Naive B cell (primary cell): Measurements from ENCODE around the gene ELMOD2. TPM values are rescaled to one million over a fixed set of nuclear protein-coding genes. Genes with fewer than 3 reads are reported as not detected.
"Not testable (repeated sequence)": the region's sequence is repeated elsewhere in the genome, so short reads cannot be mapped to it uniquely, and the experiment has no call there.

Experiments used
- ATAC-seq, 2 donors: fragments of 150-1000 bp; cut with Tn5 transposase; 2 replicates each; pipeline ENCODE4 v1.10.0; 2021; ENCODE audit warnings: low read depth in 2 of 2, mild to moderate bottlenecking in 2 of 2, moderate library complexity in 2 of 2
- DNase-seq: peaks from one replicate; pipeline ENCODE4 v3.0.0; 2022
- H3K27ac Mint-ChIP-seq, 6 donors: one replicate each; pipeline ENCODE4 v1.8.0; 2020 to 2022; ENCODE audit warnings: mild to moderate bottlenecking in 6 of 6, mixed read lengths in 6 of 6, moderate library complexity in 5 of 6, inconsistent platforms in 2 of 6
- H3K27me3 Mint-ChIP-seq, 3 donors: one replicate each; pipeline ENCODE4 v1.8.0; 2021 to 2022; ENCODE audit warnings: mixed read lengths in 3 of 3, mild to moderate bottlenecking in 1 of 3
- H3K36me3 Mint-ChIP-seq, 2 donors: one replicate each; pipeline ENCODE4 v1.8.0; 2020 to 2022; ENCODE audit warnings: mixed read lengths in 2 of 2, inconsistent platforms in 1 of 2, mild to moderate bottlenecking in 1 of 2
- H3K4me1 Mint-ChIP-seq, 3 donors: one replicate each; pipeline ENCODE4 v1.8.0; 2020 to 2022; ENCODE audit warnings: mixed read lengths in 3 of 3, inconsistent platforms in 1 of 3, mild to moderate bottlenecking in 1 of 3, moderate library complexity in 1 of 3
- H3K4me3 Mint-ChIP-seq, 8 donors: one replicate each; pipeline ENCODE4 v1.8.0; 2020 to 2022; ENCODE audit warnings: mild to moderate bottlenecking in 8 of 8, mixed read lengths in 8 of 8, moderate library complexity in 8 of 8, inconsistent platforms in 2 of 8
- H3K9me3 Mint-ChIP-seq, 7 donors: one replicate each; pipeline ENCODE4 v1.8.0; 2020 to 2022; ENCODE audit warnings: mixed read lengths in 7 of 7, mild to moderate bottlenecking in 5 of 7, inconsistent platforms in 2 of 7, moderate library complexity in 1 of 7
- polyA plus RNA-seq, 6 donors: library from polyadenylated mRNA; unstranded; fragments of 300-500 nt; fragmentation: Illumina TruSeq; gene quantifications; one replicate each; pipeline ENCODE4 v1.2.3, GENCODE V29; 2021; ENCODE audit warnings: low read depth in 6 of 6

The ELMOD2 gene, protein sequence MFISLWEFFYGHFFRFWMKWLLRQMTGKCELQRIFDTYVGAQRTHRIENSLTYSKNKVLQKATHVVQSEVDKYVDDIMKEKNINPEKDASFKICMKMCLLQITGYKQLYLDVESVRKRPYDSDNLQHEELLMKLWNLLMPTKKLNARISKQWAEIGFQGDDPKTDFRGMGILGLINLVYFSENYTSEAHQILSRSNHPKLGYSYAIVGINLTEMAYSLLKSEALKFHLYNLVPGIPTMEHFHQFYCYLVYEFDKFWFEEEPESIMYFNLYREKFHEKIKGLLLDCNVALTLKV
- 1 to 10 TPM; 3.1 to 8.1 (median 6.7) TPM for polyA plus RNA-seq

GRCh38 chr4:140523857-140524742 lies at the start of gene ELMOD2:
ELMOD2 (plus strand) TSS chr4:140524168; CDS start chr4:140525429, 1,261 bp downstream.
- H3K27me3 Mint-ChIP-seq: peaks cover 0 to 4% (median 0%) of the 10 kb centered on the region in 3 donors
- H3K36me3 Mint-ChIP-seq: peaks cover 0 to 9% of the 10 kb centered on the region in 2 donors
- H3K4me3 Mint-ChIP-seq: peak within 1 kb of the TSS; percentile 81 to 94 (median 91)
- no peaks in the 10 kb centered on the region for H3K9me3 Mint-ChIP-seq
- peak; percentile 97 for DNase-seq
- H3K4me1 Mint-ChIP-seq: peaks cover 8 to 22% (median 17%) of the 10 kb centered on the region in 3 donors
- ATAC-seq: peak; percentile 97 to 98
- H3K27ac Mint-ChIP-seq: peak within 1 kb of the TSS; percentile 83 to 95 (median 89)

- ATAC-seq (no peak), DNase-seq (no peak)
- Mint-ChIP-seq H3K27ac (no peak overlapping the region), H3K4me1 (no peaks in the 10 kb centered on the region), H3K36me3 (peaks cover 0 to 17% of the 10 kb centered on the region in 2 donors), H3K4me3 (no peak overlapping the region), H3K27me3 (peaks cover 10 to 29% (median 20%) of the 10 kb centered on the region in 3 donors), H3K9me3 (peaks cover 4 to 18% (median 10%) of the 10 kb centered on the region in 7 donors)
Observed at GRCh38 chr4:140483445-140483844, 40.5 kb upstream of the ELMOD2 start.

DNA sequence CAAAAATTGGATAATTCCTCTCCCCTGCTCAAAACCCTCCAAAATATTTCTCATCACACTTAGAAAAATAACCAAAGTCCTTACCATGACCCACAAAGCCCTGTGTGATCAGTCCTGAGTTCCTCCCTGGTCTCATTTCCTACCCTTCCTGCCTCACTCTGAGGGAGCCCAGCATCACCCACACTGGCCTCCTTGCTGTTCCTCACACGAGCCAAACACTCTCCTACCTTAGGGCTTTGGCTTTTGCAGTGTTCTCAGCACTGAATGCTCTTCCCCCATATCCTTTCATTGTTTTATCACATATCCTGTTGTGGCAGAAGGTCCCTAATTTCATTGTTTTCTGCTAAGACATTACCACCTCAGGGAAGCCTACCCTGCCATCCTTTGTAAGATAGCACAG lies 38.0 kb upstream of the ELMOD2 start:
- H3K4me3 Mint-ChIP-seq: no peak overlapping the region
- H3K9me3 Mint-ChIP-seq: peaks cover 4 to 18% (median 10%) of the 10 kb centered on the region in 7 donors
- H3K27ac Mint-ChIP-seq: no peak overlapping the region
- H3K36me3 Mint-ChIP-seq: peaks cover 0 to 17% of the 10 kb centered on the region in 2 donors
- no peak for DNase-seq
- no peaks in the 10 kb centered on the region for H3K4me1 Mint-ChIP-seq
- H3K27me3 Mint-ChIP-seq: peaks cover 14 to 27% (median 26%) of the 10 kb centered on the region in 3 donors
- no peak for ATAC-seq

GRCh38 chr4:140497405-140497746 lies 26.6 kb upstream of the ELMOD2 start:
- H3K4me1 Mint-ChIP-seq: peaks cover 5 to 14% (median 10%) of the 10 kb centered on the region in 3 donors
- H3K27ac Mint-ChIP-seq: no peak overlapping the region

DNA sequence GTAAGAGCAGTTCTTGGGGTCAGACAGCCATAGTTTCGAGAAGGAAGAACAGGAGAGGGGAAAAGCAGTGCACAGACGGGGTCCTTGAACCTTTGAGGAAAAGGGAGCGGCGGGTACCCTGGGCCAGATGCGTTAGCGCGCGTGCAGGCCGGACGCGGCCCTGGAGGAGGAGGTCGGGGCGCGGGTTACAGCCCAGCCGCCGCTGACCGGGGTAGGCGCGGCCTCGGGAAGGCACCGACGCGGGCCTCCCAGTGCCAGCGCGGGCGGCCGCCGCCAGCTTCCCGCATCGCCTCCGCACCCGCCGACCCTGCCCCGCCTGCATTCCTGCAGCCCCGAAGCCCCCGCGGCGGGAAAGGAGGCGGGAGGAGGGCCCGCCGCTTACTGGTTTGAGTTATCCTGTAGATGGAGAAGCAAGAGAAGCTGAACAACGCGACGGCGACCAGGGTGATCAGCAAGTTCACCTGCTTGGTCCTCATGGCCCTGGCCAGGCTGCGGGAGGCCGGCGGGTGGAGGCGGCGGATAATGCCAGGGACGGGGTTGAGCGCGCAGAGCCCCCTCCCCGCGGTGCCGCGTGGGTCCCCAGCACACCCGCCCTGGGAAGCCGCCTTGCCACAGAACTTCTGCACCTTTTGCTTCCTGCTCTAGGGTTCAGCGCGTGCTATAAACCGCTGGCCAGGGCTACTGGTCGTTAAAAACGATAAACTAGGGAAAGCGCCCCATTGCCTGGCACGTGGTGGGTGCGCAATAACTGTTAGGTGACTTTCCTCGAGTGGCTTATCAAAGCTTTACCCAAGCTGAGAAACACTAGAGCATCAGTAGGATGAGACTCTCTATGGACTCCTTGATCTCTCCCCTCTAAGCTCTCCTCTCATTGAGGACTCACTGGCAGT lies 26.0 kb upstream of the ELMOD2 start, which contains the start of gene MGAT4D:
TSS of gene MGAT4D (minus strand) at position 547 of the 890 bp plus-strand sequence. CDS start at position 476, 71 bp downstream.
- Mint-ChIP-seq H3K4me1 (peaks cover 5 to 14% (median 10%) of the 10 kb centered on the region in 3 donors), H3K4me3 (peak within 1 kb of the TSS; percentile 19 to 88 (median 69)), H3K36me3 (no peaks in the 10 kb centered on the region), H3K9me3 (peaks cover 0 to 1% (median 0%) of the 10 kb centered on the region in 7 donors), H3K27me3 (peaks cover 59 to 69% (median 67%) of the 10 kb centered on the region in 3 donors), H3K27ac (no peak within 1 kb of the TSS)
- DNase-seq (no peak), ATAC-seq (peak in 1 of 2 donors; percentile 35)

More at GRCh38 chr4:140497405-140497746, 26.6 kb upstream of the ELMOD2 start:
- no peak for DNase-seq
- Mint-ChIP-seq H3K27me3 (peaks cover 62 to 64% (median 62%) of the 10 kb centered on the region in 3 donors), H3K4me3 (peak overlapping the region; percentile 19 to 88 (median 69)), H3K9me3 (peaks cover 0 to 1% (median 0%) of the 10 kb centered on the region in 7 donors), H3K36me3 (no peaks in the 10 kb centered on the region)
- no peak for ATAC-seq

DNA sequence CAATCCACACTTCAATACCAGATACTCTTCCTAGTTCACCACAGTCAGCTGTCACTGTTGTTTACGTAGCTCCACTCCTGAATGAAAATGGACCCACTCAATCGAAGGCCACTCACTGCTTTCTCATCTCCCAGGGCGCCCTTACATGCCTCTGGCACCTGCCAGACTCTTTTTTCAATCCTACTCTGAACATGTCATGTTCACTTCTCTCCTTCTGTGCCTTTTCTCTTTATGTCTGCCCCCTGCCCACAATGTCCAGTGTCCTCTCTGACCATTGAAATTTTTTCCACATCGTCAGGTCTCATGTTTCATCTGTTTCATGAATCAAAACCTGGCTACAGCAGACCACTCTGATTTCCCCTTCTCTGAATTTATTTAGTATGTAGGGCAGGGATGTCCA lies 24.6 kb upstream of the ELMOD2 start:
- Mint-ChIP-seq H3K27me3 (peaks cover 66 to 79% (median 69%) of the 10 kb centered on the region in 3 donors), H3K4me3 (peak overlapping the region in 1 of 8 donors; percentile 25), H3K4me1 (peaks cover 5 to 14% (median 10%) of the 10 kb centered on the region in 3 donors), H3K9me3 (peaks cover 0 to 1% (median 0%) of the 10 kb centered on the region in 7 donors), H3K27ac (peak overlapping the region in 3 of 6 donors; percentile 5 to 89 (median 82)), H3K36me3 (no peaks in the 10 kb centered on the region)
- DNase-seq (no peak), ATAC-seq (no peak)

- Mint-ChIP-seq H3K9me3 (peaks cover 0 to 9% (median 4%) of the 10 kb centered on the region in 7 donors), H3K27me3 (peaks cover 58 to 82% (median 81%) of the 10 kb centered on the region in 3 donors), H3K36me3 (peaks cover 0 to 3% of the 10 kb centered on the region in 2 donors), H3K27ac (no peak overlapping the region), H3K4me3 (no peak overlapping the region), H3K4me1 (no peaks in the 10 kb centered on the region)
- no peak for DNase-seq
- no peak for ATAC-seq
Observed at GRCh38 chr4:140504261-140504660, 19.7 kb upstream of the ELMOD2 start.

GRCh38 chr4:140513765-140514164 lies 10.2 kb upstream of the ELMOD2 start:
- Mint-ChIP-seq H3K27me3 (peaks cover 45 to 61% (median 58%) of the 10 kb centered on the region in 3 donors), H3K9me3 (peaks cover 0 to 13% (median 4%) of the 10 kb centered on the region in 7 donors)
- H3K4me3 Mint-ChIP-seq, H3K27ac Mint-ChIP-seq, H3K4me1 Mint-ChIP-seq, DNase-seq, ATAC-seq, H3K36me3 Mint-ChIP-seq: not testable (repeated sequence)

DNA sequence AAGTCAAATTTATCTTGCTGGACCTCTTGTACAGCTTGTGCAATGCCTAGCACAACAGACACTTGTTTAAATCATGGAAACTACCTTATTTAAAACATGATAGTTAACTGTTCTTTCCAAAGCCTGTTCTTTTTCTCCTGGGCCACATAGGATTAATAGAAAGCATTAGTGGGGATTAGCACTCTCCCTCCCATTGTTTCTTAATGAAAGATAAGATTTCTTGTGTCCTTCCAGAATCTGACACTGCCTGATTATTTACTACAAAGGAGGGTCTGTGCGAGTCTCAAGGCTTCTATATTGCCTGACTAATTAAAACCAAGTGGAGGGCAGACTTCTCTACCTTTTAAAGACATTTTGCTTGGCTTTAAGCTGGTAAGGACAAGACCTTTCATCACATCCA lies 8.5 kb upstream of the ELMOD2 start:
- Mint-ChIP-seq H3K4me3 (no peak overlapping the region), H3K36me3 (no peaks in the 10 kb centered on the region), H3K27ac (no peak overlapping the region), H3K27me3 (peaks cover 34 to 48% (median 47%) of the 10 kb centered on the region in 3 donors), H3K4me1 (no peaks in the 10 kb centered on the region), H3K9me3 (peaks cover 0 to 13% (median 4%) of the 10 kb centered on the region in 7 donors)
- no peak for ATAC-seq
- DNase-seq: no peak

DNA sequence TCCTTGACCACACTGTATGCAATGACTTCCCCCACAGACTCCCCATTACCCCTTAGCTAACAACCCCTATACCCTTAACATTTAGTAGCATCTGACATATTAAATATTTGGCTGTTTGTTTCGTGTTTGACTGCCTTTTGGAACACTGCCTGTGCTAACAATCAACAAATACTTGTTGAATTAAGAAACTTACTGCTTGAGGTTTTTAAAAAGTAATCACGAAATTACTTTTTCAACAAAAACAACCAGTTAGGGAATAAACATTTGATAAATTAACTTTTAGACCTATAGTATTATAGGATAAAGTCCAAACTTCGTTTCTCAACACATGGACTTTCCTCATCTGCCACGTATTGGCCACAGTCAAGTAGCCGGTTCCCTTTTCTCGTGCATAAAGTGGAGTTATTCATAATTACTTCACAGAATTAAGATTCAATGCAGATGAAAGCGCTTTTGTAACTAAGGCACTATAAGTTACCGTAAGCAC lies 555 bp upstream of the ELMOD2 start:
- Mint-ChIP-seq H3K9me3 (peaks cover 0 to 1% (median 0%) of the 10 kb centered on the region in 7 donors), H3K27me3 (peaks cover 0 to 4% (median 0%) of the 10 kb centered on the region in 3 donors), H3K36me3 (peaks cover 0 to 9% of the 10 kb centered on the region in 2 donors), H3K27ac (peak overlapping the region in 5 of 6 donors; percentile 76 to 95 (median 85)), H3K4me1 (peaks cover 8 to 22% (median 17%) of the 10 kb centered on the region in 3 donors), H3K4me3 (peak overlapping the region; percentile 81 to 94 (median 91))
- ATAC-seq (peak in 1 of 2 donors; percentile 5), DNase-seq (no peak)

DNA sequence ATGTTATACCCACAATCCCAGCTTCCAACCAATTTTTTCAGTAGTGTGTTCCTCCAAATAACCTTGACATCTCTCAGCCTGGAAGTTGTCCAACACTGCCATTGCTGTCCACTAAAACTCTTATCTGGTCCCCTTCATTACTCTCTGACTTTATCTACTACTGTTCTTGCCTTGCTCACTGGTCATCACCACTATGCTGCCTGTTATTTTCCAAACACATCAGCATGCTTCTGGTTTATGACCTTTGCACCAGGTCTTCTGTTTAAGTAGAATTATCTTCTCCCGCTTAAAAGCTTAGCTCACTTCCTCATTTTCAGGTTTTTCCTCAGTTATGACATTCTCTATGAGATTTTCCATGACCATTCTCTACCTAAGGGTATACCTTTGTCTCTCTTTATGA lies 5.5 kb downstream of the ELMOD2 start:
- Mint-ChIP-seq H3K9me3 (no peaks in the 10 kb centered on the region), H3K4me3 (no peak overlapping the region), H3K27ac (no peak overlapping the region), H3K27me3 (no peaks in the 10 kb centered on the region), H3K36me3 (peaks cover 0 to 9% of the 10 kb centered on the region in 2 donors), H3K4me1 (peaks cover 4 to 10% (median 7%) of the 10 kb centered on the region in 3 donors)
- ATAC-seq (no peak), DNase-seq (no peak)

DNA sequence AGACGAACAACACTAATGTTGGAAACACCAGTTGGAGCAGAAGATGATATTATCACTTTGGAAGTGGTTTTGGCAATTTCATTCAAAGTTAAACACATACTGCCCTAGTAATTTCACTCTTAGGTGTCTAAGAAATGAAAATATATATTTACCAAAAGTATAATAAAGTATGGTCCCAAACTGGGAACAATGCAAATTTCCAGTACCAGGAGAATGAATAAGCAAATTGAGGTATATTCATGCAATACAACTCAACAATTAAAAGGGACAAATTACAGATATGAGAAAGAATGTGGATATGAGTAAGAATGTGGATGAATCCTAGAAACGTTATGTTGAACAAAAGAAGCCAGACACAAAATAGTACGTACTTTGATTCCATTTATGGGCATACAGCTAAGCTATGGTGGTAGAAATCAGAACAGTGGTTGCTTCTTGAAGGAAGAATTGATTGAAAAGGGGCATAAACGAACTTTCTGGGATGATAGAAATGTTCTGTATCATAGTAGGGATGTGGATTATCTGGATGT lies 10.0 kb downstream of the ELMOD2 start:
- DNase-seq (no peak), ATAC-seq (no peak)
- H3K9me3 Mint-ChIP-seq: no peaks in the 10 kb centered on the region
- H3K27me3 Mint-ChIP-seq: no peaks in the 10 kb centered on the region
- H3K27ac Mint-ChIP-seq: no peak overlapping the region
- H3K4me1 Mint-ChIP-seq: no peaks in the 10 kb centered on the region
- H3K36me3 Mint-ChIP-seq: peaks cover 8 to 10% of the 10 kb centered on the region in 2 donors
- no peak overlapping the region for H3K4me3 Mint-ChIP-seq
